Activated B cell treated with CpG ODN at 0.5 μM for 24 hours (primary cell): ENCODE measurements around the gene ST8SIA2. TPM values are rescaled to one million over a fixed set of nuclear protein-coding genes. Genes with fewer than 3 reads are reported as not detected.

Experiments
- ATAC-seq: fragments of 200-7000 bp; cut with Tn5 transposase; one replicate; pipeline ENCODE4 v1.10.0; 2021; ENCODE audit warnings: low read depth, mild to moderate bottlenecking, moderate library complexity
- CTCF ChIA-PET: fragments of 350-600 bp; sonication (Branson Sonifier 250); formaldehyde crosslinking; loops from one replicate; lab custom pipeline; 2021; ENCODE audit warnings: antibody characterized with exemption; lab: Charles Lee
- POLR2A ChIA-PET: fragments of 350-600 bp; sonication (Branson Sonifier 250); formaldehyde crosslinking; loops from one replicate; lab custom pipeline; 2021; ENCODE audit warnings: antibody characterized with exemption; lab: Charles Lee
- DNase-seq: peaks from one replicate; pipeline ENCODE4 v3.0.0; 2022
- H3K27ac Mint-ChIP-seq: one replicate; pipeline ENCODE4 v1.8.0; 2020; ENCODE audit warnings: mixed read lengths
- H3K27me3 Mint-ChIP-seq: one replicate; pipeline ENCODE4 v1.8.0; 2021; ENCODE audit warnings: mixed read lengths
- H3K36me3 Mint-ChIP-seq: one replicate; pipeline ENCODE4 v1.8.0; 2021; ENCODE audit warnings: low read depth, mixed read lengths
- H3K4me1 Mint-ChIP-seq: one replicate; pipeline ENCODE4 v1.8.0; 2021; ENCODE audit warnings: mixed read lengths
- H3K4me3 Mint-ChIP-seq: one replicate; pipeline ENCODE4 v1.8.0; 2020; ENCODE audit warnings: mild to moderate bottlenecking, mixed read lengths
- H3K9me3 Mint-ChIP-seq: one replicate; pipeline ENCODE4 v1.8.0; 2020; ENCODE audit warnings: mixed read lengths
- CTCF ChIP-seq: fragments of 200-600 bp; IDR thresholded peaks from one replicate; pipeline ENCODE4 v1.8.0; 2022; ENCODE audit warnings: antibody characterized with exemption, mild to moderate bottlenecking
- intact Hi-C: fragments of 100-400 bp; cut with micrococcal nuclease; formaldehyde crosslinking; loops from one replicate; pipeline ENCODE4 v1.15.1; 2024
- total RNA-seq: library from RNA; stranded (reverse); gene quantifications from 2 replicates; pipeline ENCODE4 v1.2.3, GENCODE V29; 2022

The ST8SIA2 gene
- total RNA-seq, 1 donor from 2014 or later, result not detected

- ChIA-PET CTCF (interaction anchor here (0.6 kb wide), 1 partner anchor 52 kb away, joined by 3 read pairs; no protein-coding TSS in a partner anchor), POLR2A (no interaction called here)
- Mint-ChIP-seq H3K27me3 (no peaks in the 10 kb centered on the region), H3K9me3 (no peaks in the 10 kb centered on the region), H3K4me3 (no peak overlapping the region), H3K4me1 (no peaks in the 10 kb centered on the region), H3K36me3 (no peaks in the 10 kb centered on the region), H3K27ac (no peak overlapping the region)
- no peak for DNase-seq
- no peak for TF ChIP-seq CTCF
- no peak for ATAC-seq
- intact Hi-C loops, result no loop called here
Observed at GRCh38 chr15:92460023-92460422, 66.3 kb downstream of the ST8SIA2 start.

- TF ChIP-seq CTCF, result no peak
- ATAC-seq, result no peak
- Mint-ChIP-seq H3K27me3 (no peaks in the 10 kb centered on the region), H3K9me3 (no peaks in the 10 kb centered on the region), H3K27ac (no peak overlapping the region), H3K4me3 (no peak overlapping the region), H3K36me3 (no peaks in the 10 kb centered on the region), H3K4me1 (no peaks in the 10 kb centered on the region)
- intact Hi-C loops, result no loop called here
- no peak for DNase-seq
- ChIA-PET POLR2A (no interaction called here), CTCF (no interaction called here)
Observed at GRCh38 chr15:92462424-92463125, 68.9 kb downstream of the ST8SIA2 start.

- no peak for ATAC-seq
- POLR2A ChIA-PET, result no interaction called here
- H3K36me3 Mint-ChIP-seq, result no peaks in the 10 kb centered on the region
Observed at GRCh38 chr15:92463352-92463751, 69.7 kb downstream of the ST8SIA2 start.

GRCh38 chr15:92463826-92464225 lies 70.1 kb downstream of the ST8SIA2 start:
- H3K4me1 Mint-ChIP-seq, result no peaks in the 10 kb centered on the region
- no peak overlapping the region for H3K4me3 Mint-ChIP-seq
- intact Hi-C loops, result no loop called here
- POLR2A ChIA-PET, result no interaction called here
- no peak for DNase-seq
- H3K9me3 Mint-ChIP-seq, result no peaks in the 10 kb centered on the region
- H3K36me3 Mint-ChIP-seq, result no peaks in the 10 kb centered on the region
- H3K27me3 Mint-ChIP-seq, result no peaks in the 10 kb centered on the region
- no peak for TF ChIP-seq CTCF
- H3K27ac Mint-ChIP-seq, result no peak overlapping the region
- CTCF ChIA-PET, result no interaction called here
- no peak for ATAC-seq

More at GRCh38 chr15:92463352-92463751, 69.7 kb downstream of the ST8SIA2 start:
- no peaks in the 10 kb centered on the region for H3K27me3 Mint-ChIP-seq
- H3K4me3 Mint-ChIP-seq, result no peak overlapping the region
- CTCF ChIA-PET, result no interaction called here
- no peak for TF ChIP-seq CTCF
- H3K27ac Mint-ChIP-seq, result no peak overlapping the region
- intact Hi-C loops, result no loop called here
- H3K9me3 Mint-ChIP-seq, result no peaks in the 10 kb centered on the region
- no peaks in the 10 kb centered on the region for H3K4me1 Mint-ChIP-seq
- DNase-seq, result no peak

- intact Hi-C loops, result no loop called here
- Mint-ChIP-seq H3K27me3 (no peaks in the 10 kb centered on the region), H3K27ac (no peak overlapping the region), H3K36me3 (no peaks in the 10 kb centered on the region), H3K4me1 (no peaks in the 10 kb centered on the region), H3K9me3 (no peaks in the 10 kb centered on the region), H3K4me3 (no peak overlapping the region)
- ChIA-PET CTCF (no interaction called here), POLR2A (no interaction called here)
- no peak for TF ChIP-seq CTCF
- DNase-seq (no peak), ATAC-seq (no peak)
Observed at GRCh38 chr15:92466834-92467233, 73.2 kb downstream of the ST8SIA2 start.
